DOHH2 (cell line): ENCODE data around the gene ANKRD33.

ENCODE experiments used
- CTCF ChIP-seq: fragments of 200-600 bp; sonication (generic); IDR thresholded peaks from one replicate; pipeline ENCODE4 v1.5.1; 2014; ENCODE audit warnings: antibody characterized with exemption, mild to moderate bottlenecking, low read depth, low read length; ENCODE audit not compliant: poor library complexity, severe bottlenecking
- EZH2phosphoT487 ChIP-seq: fragments of 200-600 bp; sonication (generic); IDR thresholded peaks from 2 replicates; pipeline ENCODE4 v1.6.1; 2017; ENCODE audit warnings: borderline replicate concordance, mild to moderate bottlenecking, antibody characterized with exemption, low read length, moderate library complexity, mixed read lengths

- TF ChIP-seq CTCF (no peak), EZH2phosphoT487 (no peak)
These were observed 25.0 kb upstream of the ANKRD33 start for GRCh38 chr12:51862947-51863346.
